Erythroblast (primary cell): ENCODE data around the gene ADGRD1.

Experiments
- DNase-seq, 2 experiments: peaks; one replicate each; lab custom pipeline; 2025; lab: John Stamatoyannopoulos, UW
- GATA1 ChIP-seq: IDR thresholded peaks from 2 replicates; pipeline ENCODE4 v1.6.1; 2011; ENCODE audit warnings: low read depth, mild to moderate bottlenecking, control low read depth, low read length, moderate library complexity
- POLR2A ChIP-seq: IDR thresholded peaks from 2 replicates; pipeline ENCODE4 v1.6.1; 2011; ENCODE audit warnings: mild to moderate bottlenecking, low read length

ADGRD1 gene

DNA sequence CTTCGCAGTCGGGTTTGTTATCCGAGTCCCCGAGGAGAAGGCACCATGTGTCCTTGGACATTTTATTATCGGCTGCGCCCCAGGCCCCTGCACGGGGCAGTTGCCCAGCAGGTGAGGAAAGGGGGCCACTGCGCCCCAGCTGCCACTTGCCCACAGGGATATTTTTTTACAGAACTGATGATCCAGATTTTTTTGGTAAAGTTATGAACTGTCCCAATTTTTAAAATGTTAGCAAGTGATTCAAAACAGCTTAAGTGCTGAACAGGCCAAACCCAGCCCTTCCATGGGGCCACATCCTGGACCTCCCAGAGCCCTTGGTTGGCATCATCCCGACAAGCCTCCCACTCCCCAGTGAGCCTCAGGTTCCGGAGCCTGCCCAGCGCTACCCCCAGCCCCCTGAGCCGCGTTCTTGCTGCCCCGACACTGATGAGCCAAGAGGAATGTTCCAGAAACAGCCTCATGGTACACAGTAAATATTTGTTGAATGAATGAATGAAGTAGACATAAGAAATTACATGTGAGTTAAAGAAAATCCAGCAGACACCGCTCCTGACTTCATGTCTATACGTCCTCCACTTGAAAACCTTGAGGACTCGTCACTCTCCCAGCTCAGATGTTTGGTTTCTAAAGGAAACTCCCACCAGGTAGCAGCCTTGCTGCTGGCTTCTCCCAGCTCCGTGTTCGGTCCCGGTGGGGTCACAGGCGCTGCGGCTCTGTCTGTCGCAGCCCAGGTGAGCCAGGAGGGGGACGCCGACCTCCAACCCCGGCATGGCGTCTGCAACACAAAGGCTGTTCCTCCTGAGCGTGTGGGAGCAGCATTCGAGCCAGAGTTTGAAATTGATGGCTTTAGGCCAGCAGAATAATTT lies 88.5 kb downstream of the ADGRD1 start:
- no peak for DNase-seq
- TF ChIP-seq POLR2A (no peak), GATA1 (no peak)

DNA sequence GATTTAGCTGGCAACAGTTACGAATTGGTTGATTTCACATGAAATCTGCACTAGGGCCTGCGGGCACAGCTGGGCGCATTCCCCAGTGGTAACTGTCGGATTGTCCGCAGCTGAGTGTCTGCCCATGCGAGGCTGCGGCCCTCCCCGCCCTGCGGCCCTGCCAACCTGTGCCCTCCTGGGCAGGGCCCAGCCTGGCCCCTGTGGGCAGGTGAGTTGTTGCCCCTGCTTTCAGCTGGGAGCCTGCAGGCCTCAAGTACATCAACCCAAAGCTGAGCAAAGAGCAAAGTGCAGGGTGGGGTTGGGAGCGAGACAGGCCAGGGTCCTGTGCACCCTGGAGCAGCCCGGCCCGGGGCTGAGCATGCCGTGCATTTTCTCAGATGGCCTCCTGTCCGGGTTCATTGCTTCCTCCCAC lies 89.1 kb downstream of the ADGRD1 start:
- no peak for TF ChIP-seq POLR2A
- no peak for TF ChIP-seq GATA1
- no peak for DNase-seq

DNA sequence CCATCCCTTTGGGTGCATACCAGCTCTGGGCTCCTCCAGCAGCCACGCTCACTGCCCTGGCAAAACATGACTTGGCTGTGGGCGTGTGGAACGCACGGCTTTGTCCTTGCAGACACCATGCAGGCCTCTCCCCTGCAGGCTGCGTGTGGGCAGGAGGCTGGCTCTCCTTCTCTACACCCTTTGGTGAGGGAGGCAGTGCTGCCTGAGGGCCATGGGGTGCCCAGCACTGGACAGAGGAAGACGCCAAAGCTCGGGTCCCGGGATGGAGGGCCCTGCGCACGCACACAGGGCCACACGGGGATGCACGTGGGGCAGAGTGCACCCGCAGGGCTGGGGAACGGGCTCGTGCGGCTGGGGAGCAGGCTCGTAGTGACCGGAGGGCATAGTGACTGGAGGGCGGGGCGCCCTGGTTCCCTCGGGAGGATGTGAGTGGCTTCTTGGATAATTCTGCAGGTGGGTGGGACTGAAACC lies 89.7 kb downstream of the ADGRD1 start:
- TF ChIP-seq GATA1 (no peak), POLR2A (no peak)
- no peak for DNase-seq

DNA sequence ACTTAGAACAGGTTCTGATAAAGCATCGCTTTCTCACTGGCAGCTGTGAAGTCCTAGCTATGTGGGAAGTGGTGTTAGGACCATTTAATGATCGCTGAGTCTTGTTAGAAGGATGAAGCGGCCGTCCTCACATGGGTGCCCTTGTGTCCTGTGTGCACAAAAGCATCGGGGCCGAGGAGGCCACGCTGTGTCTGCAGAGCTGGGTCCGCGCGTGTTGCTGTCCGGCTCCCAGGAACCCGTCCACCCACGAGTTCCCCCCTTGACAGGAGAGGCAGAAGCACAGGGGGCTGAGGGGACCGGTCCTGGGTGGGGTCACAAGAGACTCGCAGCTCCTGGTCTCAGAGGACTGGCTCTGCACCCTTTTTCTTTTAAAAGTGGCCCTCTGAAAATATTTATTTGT lies 90.4 kb downstream of the ADGRD1 start:
- TF ChIP-seq GATA1 (no peak), POLR2A (no peak)
- DNase-seq = no peak

DNA sequence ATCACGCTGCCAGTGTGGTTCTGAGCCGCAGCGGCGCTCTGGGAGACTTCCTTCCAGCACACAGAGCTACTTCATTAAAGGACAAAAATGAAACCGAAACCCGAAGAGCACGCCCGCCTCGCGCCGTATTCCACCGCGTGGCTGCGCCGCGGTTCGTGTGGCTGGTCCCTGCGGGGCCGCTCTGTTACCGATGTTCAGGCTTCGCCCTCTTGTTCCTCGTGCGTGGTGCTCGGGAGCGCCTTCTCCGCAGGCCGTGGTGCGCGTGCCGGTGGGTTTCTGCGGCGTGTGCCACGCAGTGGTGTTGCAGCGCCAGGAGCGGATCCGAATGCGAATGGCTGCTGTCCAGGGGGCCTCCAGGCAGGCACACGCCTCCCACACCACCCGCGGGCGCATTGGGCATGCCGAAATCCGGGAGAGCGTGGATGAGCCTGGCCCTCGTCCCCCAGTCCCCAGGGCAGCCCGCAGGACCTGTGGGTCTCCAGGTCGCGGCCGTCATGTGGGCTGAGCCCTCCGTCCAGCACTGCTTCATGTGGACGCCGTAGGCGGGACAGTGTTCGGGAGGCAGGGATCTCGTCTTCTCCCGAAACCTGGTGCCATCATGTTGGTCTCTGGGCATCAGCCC lies 91.2 kb downstream of the ADGRD1 start:
- DNase-seq = no peak
- TF ChIP-seq GATA1 (no peak), POLR2A (no peak)

DNA sequence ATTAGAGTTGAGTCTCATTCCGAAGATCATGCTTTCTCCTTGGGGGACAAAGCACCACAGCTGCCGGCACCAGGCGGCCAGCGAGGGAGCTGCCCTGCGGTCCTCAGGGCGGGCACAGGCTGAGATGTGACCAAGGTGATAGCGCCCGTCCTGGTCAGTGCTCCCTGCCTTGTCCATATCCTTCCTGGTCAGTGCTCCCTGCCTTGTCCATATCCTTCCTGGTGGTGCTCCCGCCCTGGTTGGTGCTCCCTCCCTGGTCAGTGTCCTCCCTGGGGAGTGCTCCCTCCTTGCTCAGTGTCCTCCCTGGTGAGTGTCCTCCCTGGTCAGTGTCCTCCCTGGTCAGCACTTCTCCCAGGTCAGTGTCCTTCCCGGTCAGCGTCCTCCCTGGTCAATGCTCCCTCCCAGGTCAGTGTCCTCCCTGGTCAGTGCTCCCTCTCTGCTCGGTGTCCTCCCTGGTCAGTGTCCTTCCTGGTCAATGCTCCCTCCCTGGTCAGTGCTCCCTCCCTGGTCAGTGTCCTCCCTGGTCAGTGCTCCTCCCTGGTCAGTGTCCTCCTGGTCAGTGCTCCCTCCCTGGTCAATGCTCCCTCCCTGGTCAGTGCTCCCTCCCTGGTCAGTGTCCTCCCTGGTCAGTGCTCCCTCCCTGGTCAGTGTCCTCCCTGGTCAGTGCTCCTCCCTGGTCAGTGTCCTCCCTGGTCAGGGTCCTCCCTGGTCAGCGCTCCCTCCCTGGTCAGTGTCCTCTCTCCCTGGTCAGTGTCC lies 92.2 kb downstream of the ADGRD1 start:
- DNase-seq = no peak
- TF ChIP-seq GATA1 (no peak), POLR2A (no peak)

DNA sequence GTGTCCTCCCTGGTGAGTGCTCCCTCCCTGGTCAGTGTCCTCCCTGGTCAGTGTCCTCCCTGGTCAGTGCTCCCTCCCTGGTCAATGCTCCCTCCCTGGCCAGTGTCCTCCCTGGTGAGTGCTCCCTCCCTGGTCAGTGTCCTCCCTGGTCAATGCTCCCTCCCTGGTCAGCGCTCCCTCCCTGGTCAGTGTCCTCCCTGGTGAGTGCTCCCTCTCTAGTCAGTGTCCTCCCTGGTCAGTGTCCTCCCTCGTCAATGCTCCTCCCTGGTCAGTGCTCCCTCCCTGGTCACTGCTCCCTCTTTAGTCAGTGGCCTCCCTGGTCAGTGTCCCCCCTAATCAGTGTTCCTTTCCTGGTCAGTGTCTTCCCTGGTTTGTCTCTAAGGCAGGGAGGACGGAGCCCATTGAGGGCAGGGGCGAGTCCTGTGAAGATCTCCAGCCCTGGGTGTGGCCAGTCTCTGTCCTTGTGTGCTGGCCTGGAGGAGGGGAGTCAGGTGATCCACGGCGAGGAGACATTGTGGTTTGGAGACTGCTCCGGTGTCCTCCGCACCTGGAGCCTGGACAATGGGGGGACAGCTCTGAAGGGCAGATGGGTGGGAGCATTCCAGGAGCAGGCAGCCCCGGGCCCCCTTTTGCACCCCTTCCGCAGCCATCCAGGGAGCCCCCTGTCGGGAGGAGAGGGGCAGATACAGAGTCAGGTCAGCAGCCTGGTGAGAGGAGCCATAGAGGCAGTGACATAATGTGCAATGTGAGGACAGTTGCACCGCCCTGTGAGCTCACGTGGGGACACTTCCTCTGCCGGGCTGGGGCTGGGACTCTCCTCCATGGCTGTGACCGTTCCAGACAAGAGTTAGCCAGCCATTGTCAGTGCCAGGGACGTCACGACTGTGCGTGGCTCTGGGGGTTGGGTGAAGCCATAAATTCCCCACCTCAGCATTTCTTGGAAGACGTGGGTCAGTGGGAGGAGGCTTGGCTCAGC lies 93.4 kb downstream of the ADGRD1 start:
- peak; percentile 8 to 22 for DNase-seq

DNA sequence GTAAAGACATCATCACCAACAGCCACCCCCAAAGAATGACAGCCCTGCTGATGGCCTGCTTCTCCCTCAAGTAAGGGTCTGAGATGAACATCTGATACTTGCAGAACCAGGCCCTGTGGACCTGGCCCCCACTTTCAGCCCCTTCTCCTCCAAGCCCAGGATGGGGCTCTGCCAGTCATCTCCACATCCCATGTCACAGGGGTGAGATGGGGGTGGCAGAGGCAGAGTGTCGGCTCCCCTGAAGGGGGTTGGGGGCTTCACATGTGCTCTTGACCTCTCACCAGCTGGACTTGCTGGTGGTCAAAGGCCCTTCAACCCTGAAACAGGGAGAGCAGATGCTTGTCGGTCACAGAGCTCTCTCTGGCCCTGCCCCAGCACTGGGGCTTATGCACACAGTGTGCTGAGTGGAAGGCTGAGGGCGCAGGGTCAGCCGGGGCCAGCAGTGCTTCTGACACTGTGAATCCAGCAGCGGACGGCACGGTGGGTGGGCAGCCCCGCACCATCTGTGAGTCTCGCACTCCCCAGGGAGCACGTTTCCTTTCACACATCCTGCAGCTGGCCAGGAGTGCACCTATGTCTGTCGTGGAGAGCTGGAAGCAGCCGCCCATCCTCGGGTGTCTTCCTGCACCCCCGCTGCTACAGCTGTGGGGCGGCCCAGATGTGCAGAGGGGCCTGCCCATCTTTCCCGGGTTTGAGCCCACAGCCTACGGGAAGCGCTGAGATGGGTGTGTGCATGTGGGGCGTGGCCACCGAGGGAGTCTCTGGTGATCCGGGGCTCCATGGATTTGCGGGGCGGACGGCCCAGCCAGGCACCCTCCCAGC lies 94.3 kb downstream of the ADGRD1 start:
- DNase-seq = no peak
- no peak for TF ChIP-seq POLR2A
- no peak for TF ChIP-seq GATA1

More for the DNA sequence above, 93.4 kb downstream of the ADGRD1 start:
- TF ChIP-seq POLR2A (no peak), GATA1 (no peak)

DNA sequence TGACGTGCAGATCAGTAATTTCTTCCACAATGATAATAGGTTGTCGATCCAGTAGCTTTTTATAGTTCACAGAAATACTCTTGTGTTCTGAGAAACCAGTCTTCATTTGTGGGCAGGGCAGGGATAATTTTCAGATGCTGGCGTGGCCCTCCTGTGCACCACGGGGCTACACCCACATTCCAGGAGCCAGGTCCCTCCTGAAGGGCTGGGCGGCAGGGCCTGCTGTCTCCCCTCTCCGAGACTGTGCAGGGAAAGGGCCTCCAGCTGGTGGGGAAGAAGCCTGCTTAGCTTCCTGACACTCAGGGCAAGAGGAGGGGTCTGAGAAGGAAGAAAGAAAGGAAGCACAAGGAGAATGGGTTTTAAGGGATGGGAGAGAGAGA lies 94.9 kb downstream of the ADGRD1 start:
- no peak for DNase-seq
- TF ChIP-seq GATA1 (no peak), POLR2A (no peak)

DNA sequence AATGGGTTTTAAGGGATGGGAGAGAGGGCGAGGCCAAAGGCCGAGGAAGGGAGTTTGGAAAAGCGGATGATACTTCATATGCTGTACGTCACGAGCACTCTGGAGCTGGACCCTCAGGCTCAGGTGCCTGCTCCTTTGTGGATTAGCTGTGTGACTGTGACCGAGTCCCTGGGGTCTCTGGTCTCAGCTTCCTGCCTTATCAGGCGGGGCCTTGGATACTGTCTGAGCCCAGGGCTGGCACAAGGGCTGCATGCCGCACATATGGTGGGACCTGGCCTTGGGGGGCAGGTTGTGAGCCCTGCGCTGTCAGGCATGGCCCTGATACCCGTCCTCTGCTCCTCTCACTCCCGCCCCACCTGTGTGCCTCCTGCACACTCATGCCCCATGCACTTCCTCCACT lies 95.3 kb downstream of the ADGRD1 start:
- DNase-seq = no peak
- TF ChIP-seq GATA1 (no peak), POLR2A (no peak)

DNA sequence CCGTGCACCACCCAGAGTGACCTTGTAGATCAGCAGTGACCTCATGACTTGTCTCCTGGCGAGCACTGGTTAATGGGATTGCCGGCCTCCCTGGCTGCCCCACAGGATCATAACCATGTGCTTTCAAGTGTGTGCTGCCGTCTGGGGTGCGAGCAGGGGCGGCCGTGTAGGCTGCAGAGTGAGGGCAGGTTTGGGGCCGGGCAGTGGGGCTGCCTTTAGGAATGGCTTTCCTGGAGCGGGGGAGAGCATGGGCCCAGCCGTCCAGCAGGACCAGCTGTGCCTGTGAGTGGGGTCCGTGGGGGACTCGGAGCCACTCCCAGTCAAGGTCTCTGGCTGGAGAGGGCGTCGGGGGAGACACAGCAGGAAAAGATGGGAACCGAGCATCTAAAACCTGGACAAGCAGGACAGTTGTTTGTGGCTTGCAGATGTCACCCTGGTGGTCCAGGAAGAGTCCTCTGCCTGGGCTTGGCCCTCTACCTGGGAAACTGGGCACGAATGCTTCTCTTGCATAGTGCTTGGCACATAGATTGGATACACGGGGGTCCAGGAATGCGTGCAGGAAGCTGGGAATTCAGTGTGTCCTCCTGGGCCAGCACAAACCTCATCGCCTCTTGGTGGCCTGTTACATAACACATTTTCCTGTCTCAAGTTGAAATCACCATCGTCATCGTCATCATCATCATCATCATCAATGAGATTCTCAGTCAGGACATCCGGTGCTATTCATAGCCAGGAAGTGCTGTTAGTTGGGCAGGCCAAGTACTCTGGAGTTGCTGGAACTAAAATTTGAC lies 96.0 kb downstream of the ADGRD1 start:
- TF ChIP-seq GATA1 = no peak
- no peak for TF ChIP-seq POLR2A
- DNase-seq = no peak
